HepG2 (cell line): Measurements from ENCODE around the gene TMEM253. TPM values are rescaled to one million over a fixed set of nuclear protein-coding genes. Genes with fewer than 3 reads are reported as not detected.

Experiments used
- AGO2 ChIP-seq: fragments of 200-400 bp; formaldehyde crosslinking; optimal IDR thresholded peaks from 2 replicates; pipeline ENCODE3; 2017; ENCODE audit warnings: mild to moderate bottlenecking, low read depth, low read length, moderate library complexity
- BORCS8-MEF2B ChIP-seq: sonication (generic); formaldehyde crosslinking; IDR thresholded peaks from 2 replicates; pipeline ENCODE4 v1.8.0; 2022; ENCODE audit warnings: mild to moderate bottlenecking, missing genetic modification reagents
- CHD4 ChIP-seq: fragments of 200-600 bp; sonication (generic); IDR thresholded peaks from 2 replicates; pipeline ENCODE4 v1.7.0; 2017; ENCODE audit warnings: mild to moderate bottlenecking, low read length, borderline replicate concordance
- CREB1 ChIP-seq, 2 experiments: fragments of 450-650 bp in 1 of 2; IDR thresholded peaks; 2 replicates each; pipeline ENCODE4 v1.6.1; 2016 to 2017; ENCODE audit warnings: control low read depth in 1 of 2, mild to moderate bottlenecking in 1 of 2, missing compliant biosample characterization in 1 of 2, missing genetic modification characterization in 1 of 2
- FOXJ3 ChIP-seq: sonication (generic); formaldehyde crosslinking; IDR thresholded peaks from 2 replicates; pipeline ENCODE4 v1.4.0; 2020; ENCODE audit warnings: missing genetic modification reagents, mild to moderate bottlenecking, borderline replicate concordance
- GATAD2A ChIP-seq: IDR thresholded peaks from 2 replicates; pipeline ENCODE4 v1.6.1; 2016
- KAT8 ChIP-seq: IDR thresholded peaks from 2 replicates; pipeline ENCODE4 v1.6.1; 2016; ENCODE audit warnings: missing genetic modification reagents, missing compliant biosample characterization
- KDM6A ChIP-seq: IDR thresholded peaks from 2 replicates; pipeline ENCODE4 v1.6.1; 2016; ENCODE audit warnings: low read depth
- KLF11 ChIP-seq: IDR thresholded peaks from 2 replicates; pipeline ENCODE4 v1.6.1; 2016; ENCODE audit warnings: missing compliant biosample characterization
- MLLT10 ChIP-seq: sonication (generic); formaldehyde crosslinking; IDR thresholded peaks from 2 replicates; pipeline ENCODE4 v1.4.0; 2020; ENCODE audit warnings: missing genetic modification reagents
- NBN ChIP-seq: fragments of 450-650 bp; conservative IDR thresholded peaks from 2 replicates; pipeline ENCODE4 v1.6.1; 2017
- NCOR1 ChIP-seq: fragments of 200-600 bp; sonication (generic); IDR thresholded peaks from 2 replicates; pipeline ENCODE4 v1.7.0; 2017; ENCODE audit warnings: antibody characterized with exemption, low read length, borderline replicate concordance
- NFKB2 ChIP-seq: sonication (generic); formaldehyde crosslinking; IDR thresholded peaks from 2 replicates; pipeline ENCODE4 v1.4.0; 2020; ENCODE audit warnings: missing genetic modification reagents, borderline replicate concordance
- REXO4 ChIP-seq: sonication (generic); formaldehyde crosslinking; IDR thresholded peaks from 2 replicates; pipeline ENCODE4 v1.8.0; 2022; ENCODE audit warnings: missing genetic modification reagents, mild to moderate bottlenecking, borderline replicate concordance
- RORA ChIP-seq: sonication (generic); formaldehyde crosslinking; IDR thresholded peaks from 2 replicates; pipeline ENCODE4 v1.5.0; 2020; ENCODE audit warnings: mild to moderate bottlenecking, missing genetic modification reagents, moderate library complexity
- ZNF17 ChIP-seq: sonication (generic); formaldehyde crosslinking; IDR thresholded peaks from 2 replicates; pipeline ENCODE4 v1.5.0; 2020; ENCODE audit warnings: mild to moderate bottlenecking, missing genetic modification reagents
- ZNF350 ChIP-seq: sonication (generic); formaldehyde crosslinking; IDR thresholded peaks from 2 replicates; pipeline ENCODE4 v1.4.0; 2020; ENCODE audit warnings: mild to moderate bottlenecking, low read depth, missing genetic modification reagents, borderline replicate concordance
- ZNF367 ChIP-seq: sonication (generic); formaldehyde crosslinking; IDR thresholded peaks from 2 replicates; pipeline ENCODE4 v1.4.0; 2020; ENCODE audit warnings: missing genetic modification reagents, borderline replicate concordance
- ZNF431 ChIP-seq: sonication (generic); formaldehyde crosslinking; IDR thresholded peaks from 2 replicates; pipeline ENCODE4 v1.9.0; 2022; ENCODE audit warnings: missing genetic modification reagents, low read depth, mild to moderate bottlenecking, borderline replicate concordance
- ZNF501 ChIP-seq: sonication (generic); formaldehyde crosslinking; IDR thresholded peaks from 2 replicates; pipeline ENCODE4 v1.5.1; 2020; ENCODE audit warnings: mild to moderate bottlenecking, moderate library complexity, missing genetic modification reagents
- ZNF530 ChIP-seq: sonication (generic); formaldehyde crosslinking; IDR thresholded peaks from 2 replicates; pipeline ENCODE4 v1.5.0; 2020; ENCODE audit warnings: low read depth, mild to moderate bottlenecking, missing genetic modification reagents
- ZNF570 ChIP-seq: sonication (generic); formaldehyde crosslinking; IDR thresholded peaks from 2 replicates; pipeline ENCODE4 v1.4.0; 2020; ENCODE audit warnings: mild to moderate bottlenecking, missing genetic modification reagents, borderline replicate concordance
- ZNF652 ChIP-seq: IDR thresholded peaks from 2 replicates; pipeline ENCODE4 v1.6.1; 2016; ENCODE audit warnings: low read depth, borderline replicate concordance
- ZNF737 ChIP-seq: sonication (generic); formaldehyde crosslinking; IDR thresholded peaks from 2 replicates; pipeline ENCODE4 v1.5.0; 2020; ENCODE audit warnings: missing genetic modification reagents, mild to moderate bottlenecking, borderline replicate concordance
- ZNF749 ChIP-seq: sonication (generic); formaldehyde crosslinking; IDR thresholded peaks from 2 replicates; pipeline ENCODE4 v1.8.0; 2022; ENCODE audit warnings: mild to moderate bottlenecking, missing genetic modification reagents, moderate library complexity, borderline replicate concordance
- ZNF788 ChIP-seq: sonication (generic); formaldehyde crosslinking; IDR thresholded peaks from 2 replicates; pipeline ENCODE4 v1.5.0; 2020; ENCODE audit warnings: mild to moderate bottlenecking, missing genetic modification reagents, borderline replicate concordance
- ZNF841 ChIP-seq: sonication (generic); formaldehyde crosslinking; IDR thresholded peaks from 2 replicates; pipeline ENCODE4 v1.8.1; 2023; ENCODE audit warnings: missing genetic modification reagents, borderline replicate concordance
- ZSCAN20 ChIP-seq: sonication (generic); formaldehyde crosslinking; IDR thresholded peaks from 2 replicates; pipeline ENCODE4 v1.4.0; 2020; ENCODE audit warnings: missing genetic modification reagents, mild to moderate bottlenecking, borderline replicate concordance
- polyA plus RNA-seq, 8 experiments: library from polyadenylated mRNA; depleted of rRNA in 3 of 8; stranded (reverse) in 7 of 8; unstranded in 1 of 8; fragments of >200 nt; fragmentation: Illumina TruSeq in 4 of 8; extraction: Trizol in 4 of 8; gene quantifications; 2 replicates each; pipeline versions ENCODE4 v1.2.1 to v1.2.3, GENCODE V29; 2011 to 2016; ENCODE audit warnings: low read depth in 4 of 8, missing spikeins in 1 of 8, mixed read lengths in 1 of 8; ENCODE audit not compliant: insufficient read depth in 1 of 8
- total RNA-seq, 5 experiments: library from RNA; depleted of rRNA; stranded (reverse); fragments of >200 nt; fragmentation: Illumina TruSeq; extraction: Trizol; gene quantifications; 2 replicates each; pipeline ENCODE4 v1.2.3, GENCODE V29; 2016; ENCODE audit warnings: low read depth in 1 of 5
- TF ChIP-seq, protein P1 (sequence below): IDR thresholded peaks from 2 replicates; pipeline ENCODE4 v1.6.1; 2016; ENCODE audit warnings: low read depth, borderline replicate concordance
- TF ChIP-seq, protein P2 (sequence below): sonication (generic); formaldehyde crosslinking; conservative IDR thresholded peaks from 2 replicates; pipeline ENCODE4 v1.4.0; 2020; ENCODE audit warnings: missing genetic modification reagents

The TMEM253 gene
- total and polyA plus RNA-seq, 2 of the 13 experiments (the other 11 are each of a cell fraction or from before 2014, with no cell fraction given): 0.29 to 0.45 TPM

DNA sequence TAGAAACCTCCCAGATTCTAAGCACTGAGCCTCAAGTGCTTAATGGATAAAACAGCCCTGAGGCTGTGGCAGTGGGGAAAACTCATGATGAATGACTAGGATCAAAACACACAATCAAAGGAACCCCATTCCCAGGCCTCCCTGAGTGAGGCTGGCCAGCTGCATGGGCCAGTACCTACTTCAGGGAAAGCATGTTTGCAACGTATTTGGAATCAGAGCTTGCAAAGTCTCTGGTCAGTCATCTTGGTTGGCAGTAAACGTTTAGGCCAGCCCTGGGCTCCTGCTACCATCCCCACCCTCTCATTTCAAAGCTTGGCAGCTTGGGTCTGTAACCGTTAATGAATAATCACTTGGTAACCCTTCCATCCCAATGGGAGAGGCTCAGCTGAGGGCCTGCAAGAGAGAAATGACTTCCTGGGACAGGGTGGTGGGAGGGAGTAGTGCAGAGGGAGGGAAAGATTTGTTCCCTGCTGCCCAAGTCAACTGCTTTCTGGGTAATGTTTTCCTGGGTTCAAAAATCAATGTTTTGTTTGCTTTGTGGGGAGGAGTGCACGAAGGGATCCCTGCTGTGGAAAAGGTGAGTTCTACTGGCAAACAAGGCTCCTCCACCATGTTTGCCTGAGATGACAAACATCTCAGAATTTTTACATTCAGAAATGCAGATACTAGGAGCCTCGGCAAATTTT lies 45.3 kb upstream of the TMEM253 start (continued):
- TF ChIP-seq AGO2: no peak
- peak; percentile 65 for TF ChIP-seq ZSCAN20 (CRISPR knock-in tag)
- TF ChIP-seq ZNF749 (CRISPR knock-in tag): no peak
- TF ChIP-seq, protein P1, sequence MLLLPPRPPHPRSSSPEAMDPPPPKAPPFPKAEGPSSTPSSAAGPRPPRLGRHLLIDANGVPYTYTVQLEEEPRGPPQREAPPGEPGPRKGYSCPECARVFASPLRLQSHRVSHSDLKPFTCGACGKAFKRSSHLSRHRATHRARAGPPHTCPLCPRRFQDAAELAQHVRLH (CRISPR knock-in tag): peak; percentile 97
- peak; percentile 82; the same call in 1 of the 2 replicates for TF ChIP-seq NCOR1
- TF ChIP-seq ZNF570: 0 out of 2 replicates have a peak, but pooled peaks have one; percentile 20
- no peak; the same call in 1 of the 2 replicates for TF ChIP-seq BORCS8-MEF2B (CRISPR knock-in tag)
- peak; percentile 92 for TF ChIP-seq ZNF350 (CRISPR knock-in tag)
- no peak for TF ChIP-seq REXO4 (CRISPR knock-in tag)
- no peak for TF ChIP-seq ZNF17 (CRISPR knock-in tag)
- TF ChIP-seq ZNF530: no peak
- TF ChIP-seq CREB1 (IDR thresholded peaks at IDR 0.05): no peak
- peak; percentile 75; the same call in 1 of the 2 replicates for TF ChIP-seq CREB1 (CRISPR knock-in tag; IDR thresholded peaks at IDR 0.05)
- TF ChIP-seq, protein P2, sequence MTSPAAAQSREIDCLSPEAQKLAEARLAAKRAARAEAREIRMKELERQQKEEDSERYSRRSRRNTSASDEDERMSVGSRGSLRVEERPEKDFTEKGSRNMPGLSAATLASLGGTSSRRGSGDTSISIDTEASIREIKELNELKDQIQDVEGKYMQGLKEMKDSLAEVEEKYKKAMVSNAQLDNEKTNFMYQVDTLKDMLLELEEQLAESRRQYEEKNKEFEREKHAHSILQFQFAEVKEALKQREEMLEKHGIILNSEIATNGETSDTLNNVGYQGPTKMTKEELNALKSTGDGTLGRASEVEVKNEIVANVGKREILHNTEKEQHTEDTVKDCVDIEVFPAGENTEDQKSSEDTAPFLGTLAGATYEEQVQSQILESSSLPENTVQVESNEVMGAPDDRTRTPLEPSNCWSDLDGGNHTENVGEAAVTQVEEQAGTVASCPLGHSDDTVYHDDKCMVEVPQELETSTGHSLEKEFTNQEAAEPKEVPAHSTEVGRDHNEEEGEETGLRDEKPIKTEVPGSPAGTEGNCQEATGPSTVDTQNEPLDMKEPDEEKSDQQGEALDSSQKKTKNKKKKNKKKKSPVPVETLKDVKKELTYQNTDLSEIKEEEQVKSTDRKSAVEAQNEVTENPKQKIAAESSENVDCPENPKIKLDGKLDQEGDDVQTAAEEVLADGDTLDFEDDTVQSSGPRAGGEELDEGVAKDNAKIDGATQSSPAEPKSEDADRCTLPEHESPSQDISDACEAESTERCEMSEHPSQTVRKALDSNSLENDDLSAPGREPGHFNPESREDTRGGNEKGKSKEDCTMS (CRISPR knock-in tag): no peak
- no peak for TF ChIP-seq RORA
- TF ChIP-seq ZNF737 (CRISPR knock-in tag): no peak; the same call in 1 of the 2 replicates
- TF ChIP-seq MLLT10 (CRISPR knock-in tag): no peak
- no peak for TF ChIP-seq NBN
- no peak for TF ChIP-seq CHD4
- 0 out of 2 replicates have a peak, but pooled peaks have one; percentile 64 for TF ChIP-seq ZNF501 (CRISPR knock-in tag)
- TF ChIP-seq KLF11 (CRISPR knock-in tag): no peak
- peak; percentile 68; the same call in 1 of the 2 replicates for TF ChIP-seq FOXJ3 (CRISPR knock-in tag)
- peak; percentile 88; the same call in 1 of the 2 replicates for TF ChIP-seq ZNF788 (CRISPR knock-in tag)
- no peak for TF ChIP-seq ZNF841
- peak; percentile 79 for TF ChIP-seq KAT8 (CRISPR knock-in tag)
- peak; percentile 59; the same call in 1 of the 2 replicates for TF ChIP-seq ZNF431 (CRISPR knock-in tag)
- TF ChIP-seq KDM6A (CRISPR knock-in tag): peak; percentile 90
- TF ChIP-seq NFKB2 (CRISPR knock-in tag): 0 out of 2 replicates have a peak, but pooled peaks have one; percentile 61
- TF ChIP-seq ZNF652 (CRISPR knock-in tag): peak; percentile 88
- peak; percentile 95 for TF ChIP-seq GATAD2A
- no peak for TF ChIP-seq ZNF367
